Sigmoid colon (tissue), 4 donors: Measurements from ENCODE around the gene SGPP1.

Experiments used
- EP300 ChIP-seq, 4 donors: sonication (generic); formaldehyde crosslinking; IDR thresholded peaks; one replicate each; pipeline ENCODE4 v1.6.1; 2017; ENCODE audit warnings: antibody characterized with exemption in 4 of 4
- POLR2A ChIP-seq, 2 donors: fragments of 450-650 bp; IDR thresholded peaks; one replicate each; pipeline ENCODE4 v1.6.1; 2016; ENCODE audit warnings: antibody characterized with exemption in 2 of 2, mild to moderate bottlenecking in 2 of 2, moderate library complexity in 2 of 2
- POLR2AphosphoS5 ChIP-seq, 4 donors: sonication (generic); formaldehyde crosslinking; IDR thresholded peaks; one replicate each; pipeline ENCODE4 v1.6.1; 2017; ENCODE audit warnings: antibody characterized with exemption in 4 of 4
- TF ChIP-seq, protein P1 (sequence below), 4 experiments: fragments of 450-650 bp in 3 of 4; fragments of 200-600 bp in 1 of 4; IDR thresholded peaks; one replicate each; pipeline ENCODE4 v1.5.1; 2016 to 2019; ENCODE audit warnings: antibody characterized with exemption in 4 of 4, mild to moderate bottlenecking in 3 of 4, moderate library complexity in 2 of 4

DNA sequence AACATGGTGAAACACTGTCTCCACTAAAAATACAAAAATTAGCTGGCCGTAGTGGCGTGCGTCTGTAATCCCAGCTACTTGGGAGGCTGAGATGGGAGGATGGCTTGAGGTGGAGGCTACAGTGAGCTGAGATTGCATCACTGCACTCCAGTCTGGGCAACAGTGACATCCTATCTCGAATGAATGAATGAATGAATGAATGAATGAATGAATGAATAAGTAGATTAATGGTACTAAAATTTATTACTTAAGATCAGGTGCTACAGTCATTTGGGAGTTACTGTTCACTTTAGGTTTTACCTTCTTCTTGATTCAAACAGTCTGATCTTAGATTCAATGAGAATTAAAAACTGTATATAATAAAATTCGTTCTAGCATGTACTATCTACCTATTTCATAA, 54.6 kb downstream of the SGPP1 start:
- TF ChIP-seq POLR2A (IDR thresholded peaks at IDR 0.05) (no peak), POLR2AphosphoS5 (IDR thresholded peaks at IDR 0.05) (no peak), EP300 (IDR thresholded peaks at IDR 0.05) (no peak)
- TF ChIP-seq, protein P1, sequence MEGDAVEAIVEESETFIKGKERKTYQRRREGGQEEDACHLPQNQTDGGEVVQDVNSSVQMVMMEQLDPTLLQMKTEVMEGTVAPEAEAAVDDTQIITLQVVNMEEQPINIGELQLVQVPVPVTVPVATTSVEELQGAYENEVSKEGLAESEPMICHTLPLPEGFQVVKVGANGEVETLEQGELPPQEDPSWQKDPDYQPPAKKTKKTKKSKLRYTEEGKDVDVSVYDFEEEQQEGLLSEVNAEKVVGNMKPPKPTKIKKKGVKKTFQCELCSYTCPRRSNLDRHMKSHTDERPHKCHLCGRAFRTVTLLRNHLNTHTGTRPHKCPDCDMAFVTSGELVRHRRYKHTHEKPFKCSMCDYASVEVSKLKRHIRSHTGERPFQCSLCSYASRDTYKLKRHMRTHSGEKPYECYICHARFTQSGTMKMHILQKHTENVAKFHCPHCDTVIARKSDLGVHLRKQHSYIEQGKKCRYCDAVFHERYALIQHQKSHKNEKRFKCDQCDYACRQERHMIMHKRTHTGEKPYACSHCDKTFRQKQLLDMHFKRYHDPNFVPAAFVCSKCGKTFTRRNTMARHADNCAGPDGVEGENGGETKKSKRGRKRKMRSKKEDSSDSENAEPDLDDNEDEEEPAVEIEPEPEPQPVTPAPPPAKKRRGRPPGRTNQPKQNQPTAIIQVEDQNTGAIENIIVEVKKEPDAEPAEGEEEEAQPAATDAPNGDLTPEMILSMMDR (IDR thresholded peaks at IDR 0.05): no peak
